Suprapubic skin (tissue), 3 donors: ENCODE measurements around the gene RAB13.

Experiments used
- EP300 ChIP-seq: sonication (generic); formaldehyde crosslinking; IDR thresholded peaks from one replicate; pipeline ENCODE4 v1.6.1; 2017; ENCODE audit warnings: antibody characterized with exemption
- POLR2A ChIP-seq, 2 donors: fragments of 450-650 bp; IDR thresholded peaks; one replicate each; pipeline ENCODE4 v1.6.1; 2017; ENCODE audit warnings: antibody characterized with exemption in 2 of 2, mild to moderate bottlenecking in 2 of 2, moderate library complexity in 2 of 2
- TF ChIP-seq, protein P1 (sequence below), 2 donors: fragments of 200-600 bp in 1 of 2; fragments of 450-650 bp in 1 of 2; sonication (generic) in 1 of 2; IDR thresholded peaks; one replicate each; pipeline ENCODE4 v1.5.1; 2016 to 2019; ENCODE audit warnings: antibody characterized with exemption in 2 of 2, mild to moderate bottlenecking in 1 of 2, moderate library complexity in 1 of 2

DNA sequence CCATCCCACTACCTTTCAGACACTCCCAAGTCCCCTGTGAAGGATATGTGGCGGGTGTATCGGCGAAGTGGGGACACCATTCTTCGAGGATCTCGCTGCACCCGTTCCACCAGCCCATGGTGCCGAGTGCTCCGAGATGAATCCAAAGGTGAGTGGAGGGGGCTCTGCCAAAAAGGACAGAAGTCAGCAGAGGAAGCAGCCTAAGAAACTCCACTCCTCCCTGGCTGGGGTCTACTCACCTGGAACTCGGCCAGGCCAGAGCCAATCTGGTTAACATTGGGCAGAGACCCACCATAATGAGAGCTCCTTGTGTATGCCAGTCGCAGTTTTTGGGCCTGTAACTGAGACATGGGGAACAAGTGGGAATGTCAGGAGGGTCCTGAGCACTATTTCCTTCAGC, 31.3 kb downstream of the RAB13 start:
- TF ChIP-seq, protein P1, sequence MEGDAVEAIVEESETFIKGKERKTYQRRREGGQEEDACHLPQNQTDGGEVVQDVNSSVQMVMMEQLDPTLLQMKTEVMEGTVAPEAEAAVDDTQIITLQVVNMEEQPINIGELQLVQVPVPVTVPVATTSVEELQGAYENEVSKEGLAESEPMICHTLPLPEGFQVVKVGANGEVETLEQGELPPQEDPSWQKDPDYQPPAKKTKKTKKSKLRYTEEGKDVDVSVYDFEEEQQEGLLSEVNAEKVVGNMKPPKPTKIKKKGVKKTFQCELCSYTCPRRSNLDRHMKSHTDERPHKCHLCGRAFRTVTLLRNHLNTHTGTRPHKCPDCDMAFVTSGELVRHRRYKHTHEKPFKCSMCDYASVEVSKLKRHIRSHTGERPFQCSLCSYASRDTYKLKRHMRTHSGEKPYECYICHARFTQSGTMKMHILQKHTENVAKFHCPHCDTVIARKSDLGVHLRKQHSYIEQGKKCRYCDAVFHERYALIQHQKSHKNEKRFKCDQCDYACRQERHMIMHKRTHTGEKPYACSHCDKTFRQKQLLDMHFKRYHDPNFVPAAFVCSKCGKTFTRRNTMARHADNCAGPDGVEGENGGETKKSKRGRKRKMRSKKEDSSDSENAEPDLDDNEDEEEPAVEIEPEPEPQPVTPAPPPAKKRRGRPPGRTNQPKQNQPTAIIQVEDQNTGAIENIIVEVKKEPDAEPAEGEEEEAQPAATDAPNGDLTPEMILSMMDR (IDR thresholded peaks at IDR 0.05): no peak
- TF ChIP-seq EP300: no peak
- TF ChIP-seq POLR2A (IDR thresholded peaks at IDR 0.05): no peak
